Large intestine (tissue), 3 donors: Measurements from ENCODE around the gene RALGPS1. TPM values are rescaled to one million over a fixed set of nuclear protein-coding genes. Genes with fewer than 3 reads are reported as not detected.

ENCODE experiments used
- DNase-seq, 2 donors: peaks; one replicate each; pipeline versions ENCODE4 v3.0.0 to v3.0.0-alpha.2; 2013
- H3K27ac ChIP-seq: one replicate; pipeline ENCODE4 v1.5.1; 2013; ENCODE audit warnings: low read length
- H3K27me3 ChIP-seq: 2 replicates; pipeline ENCODE4 v1.6.1; 2013; ENCODE audit warnings: low read length; ENCODE audit not compliant: control insufficient read depth, insufficient read depth
- H3K36me3 ChIP-seq: 2 replicates; pipeline ENCODE4 v1.6.1; 2013; ENCODE audit warnings: low read length; ENCODE audit not compliant: control insufficient read depth, insufficient read depth
- H3K4me1 ChIP-seq: one replicate; pipeline ENCODE4 v1.6.1; 2013; ENCODE audit warnings: low read length; ENCODE audit not compliant: control insufficient read depth, insufficient read depth
- H3K4me3 ChIP-seq: one replicate; pipeline ENCODE4 v1.5.1; 2013; ENCODE audit warnings: low read length
- H3K9me3 ChIP-seq: one replicate; pipeline ENCODE4 v1.6.1; 2013; ENCODE audit warnings: mild to moderate bottlenecking, low read depth, low read length, moderate library complexity; ENCODE audit not compliant: control insufficient read depth
- WGBS: methylation state at CpG from one replicate; pipeline ENCODE4 v1.1.5; 2013; ENCODE audit warnings: low lambda C conversion rate; ENCODE audit not compliant: insufficient coverage; 5-methylcytosine and 5-hydroxymethylcytosine counted together
- polyA plus RNA-seq: library from polyadenylated mRNA; unstranded; fragments of 120-200 nt; gene quantifications from one replicate; pipeline ENCODE4 v1.2.1, GENCODE V29; 2013

The RALGPS1 gene
- polyA plus RNA-seq, 1 donor = 58.8 TPM

DNA sequence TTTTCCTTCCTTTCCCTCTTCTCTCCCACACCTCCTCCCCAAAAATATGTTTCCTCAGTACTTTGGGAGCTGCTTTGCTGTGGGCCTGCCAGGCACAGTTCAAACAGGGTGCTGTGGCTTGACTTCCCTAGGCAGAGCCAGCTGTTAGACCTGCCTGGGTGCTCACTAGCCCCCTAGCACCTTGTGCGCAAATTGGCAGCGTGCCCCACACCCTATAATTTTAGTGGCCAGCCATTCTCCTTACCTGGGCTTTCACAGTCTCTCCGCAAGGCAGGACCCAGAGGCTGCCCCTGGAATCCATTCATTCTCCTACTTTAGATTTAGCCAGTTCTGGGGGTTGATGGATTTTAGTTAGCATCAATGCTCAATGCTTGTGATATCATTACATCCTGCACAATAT, 135.6 kb downstream of the RALGPS1 start:
- no CpG with 5 or more reads among the region's 3 CpGs for WGBS

DNA sequence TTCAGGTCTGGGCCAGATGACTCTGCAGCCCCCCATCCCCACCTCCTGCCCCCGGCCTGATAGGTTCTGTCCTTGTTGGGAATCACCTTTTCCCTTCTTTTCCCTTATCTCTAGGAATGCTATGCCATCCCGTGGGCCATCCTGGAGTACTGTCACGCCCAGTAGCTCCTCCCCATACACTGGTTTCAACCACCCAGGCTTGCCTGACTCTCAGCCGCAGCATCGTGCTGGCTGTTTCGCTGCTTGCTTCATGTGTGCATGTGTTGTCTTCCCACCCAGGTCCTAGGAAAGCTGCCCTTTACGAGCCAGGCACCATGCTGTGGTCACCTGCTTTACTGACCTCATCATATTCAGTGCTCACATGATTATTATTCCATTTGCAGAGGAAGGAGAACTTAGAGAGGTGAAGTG, 136.0 kb downstream of the RALGPS1 start:
- Histone ChIP-seq H3K27ac (no peak overlapping the region), H3K36me3 (peaks cover 29% of the 10 kb centered on the region), H3K4me3 (no peak overlapping the region), H3K9me3 (no peaks in the 10 kb centered on the region), H3K4me1 (peaks cover 3% of the 10 kb centered on the region), H3K27me3 (no peaks in the 10 kb centered on the region)
- no CpG with 5 or more reads among the region's 7 CpGs for WGBS
- DNase-seq = no peak

More for the DNA sequence above, 135.6 kb downstream of the RALGPS1 start:
- Histone ChIP-seq H3K4me3 (no peak overlapping the region), H3K27ac (no peak overlapping the region), H3K36me3 (peaks cover 29% of the 10 kb centered on the region), H3K27me3 (no peaks in the 10 kb centered on the region), H3K4me1 (peaks cover 3% of the 10 kb centered on the region), H3K9me3 (no peaks in the 10 kb centered on the region)
- DNase-seq = no peak

DNA sequence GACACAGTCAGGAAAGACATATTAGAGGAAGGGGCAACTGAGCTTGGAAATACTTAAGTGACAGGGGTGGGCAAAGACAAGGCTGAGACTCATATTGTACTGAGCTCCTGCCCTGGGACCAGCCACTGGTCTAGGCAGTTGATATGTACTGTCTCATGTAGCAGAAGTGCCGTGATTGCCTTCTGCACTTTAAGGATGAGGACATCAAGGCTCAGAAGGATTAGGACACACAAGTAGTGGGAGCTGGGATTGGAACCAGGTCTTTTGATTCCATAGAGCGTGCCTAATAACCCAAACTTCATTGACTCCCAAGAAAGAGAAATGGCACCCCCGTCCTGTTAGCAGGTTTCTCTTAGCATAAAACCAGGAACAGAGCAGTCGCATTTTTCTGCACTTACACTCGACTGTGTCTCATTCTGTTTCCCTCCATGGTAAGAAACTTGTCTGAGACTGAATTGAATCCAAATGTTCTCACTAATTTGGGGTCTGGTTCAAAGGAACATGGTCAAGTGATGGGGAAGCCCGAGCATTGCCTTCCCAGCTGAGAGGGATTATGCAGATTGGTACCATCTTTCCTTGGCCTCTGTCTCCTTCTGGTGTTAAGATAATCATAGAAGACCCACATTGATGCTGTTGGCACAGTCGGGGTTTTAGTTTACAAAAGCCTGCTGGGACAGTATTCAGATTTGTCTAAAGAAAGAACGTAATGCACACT, 137.5 kb downstream of the RALGPS1 start:
- H3K4me3 ChIP-seq = no peak overlapping the region
- peaks cover 3% of the 10 kb centered on the region for H3K4me1 ChIP-seq
- H3K27me3 ChIP-seq = no peaks in the 10 kb centered on the region
- no peak for DNase-seq
- peaks cover 40% of the 10 kb centered on the region for H3K36me3 ChIP-seq
- WGBS = 100% methylated on average over 1 of the region's 8 CpGs
- H3K9me3 ChIP-seq = no peaks in the 10 kb centered on the region
- no peak overlapping the region for H3K27ac ChIP-seq

DNA sequence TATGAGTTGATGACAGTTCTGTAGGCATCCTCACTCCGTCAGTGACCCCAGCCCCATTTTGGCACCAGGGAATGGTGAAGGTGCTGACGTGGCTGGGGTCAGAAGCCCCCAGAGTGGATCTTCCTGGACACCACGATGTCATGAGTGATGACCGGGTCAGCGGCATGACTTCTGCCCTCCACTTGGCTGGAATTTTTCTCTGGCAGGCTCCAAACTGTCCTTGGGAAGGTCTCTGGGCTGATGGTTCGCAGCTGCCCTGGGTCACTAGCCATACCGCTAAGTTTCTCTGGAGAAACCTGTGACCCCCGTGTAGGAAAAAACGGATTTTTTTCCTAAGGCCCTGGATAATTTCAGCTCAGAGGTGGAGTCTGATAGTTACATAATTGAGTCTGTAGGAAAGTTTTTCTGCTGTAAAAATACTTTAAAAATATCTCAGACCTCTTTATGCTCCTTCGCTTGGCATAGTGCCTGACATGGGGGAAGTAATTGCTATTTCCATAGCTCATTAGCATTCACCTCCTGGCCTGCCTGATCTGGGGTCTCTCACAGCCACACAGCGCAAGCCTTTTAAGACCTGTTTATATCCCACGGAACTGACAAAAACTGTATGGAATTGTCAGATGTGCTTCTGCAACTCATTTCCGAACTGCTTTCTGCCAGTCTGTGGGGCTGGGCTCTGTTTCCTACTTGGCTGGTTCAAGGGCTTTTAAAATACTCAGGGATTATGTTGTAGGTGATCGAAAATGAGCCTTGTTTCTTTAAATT, 138.7 kb downstream of the RALGPS1 start:
- peaks cover 7% of the 10 kb centered on the region for H3K4me1 ChIP-seq
- no peaks in the 10 kb centered on the region for H3K27me3 ChIP-seq
- H3K36me3 ChIP-seq = peaks cover 46% of the 10 kb centered on the region
- WGBS = no CpG with 5 or more reads among the region's 14 CpGs
- no peaks in the 10 kb centered on the region for H3K9me3 ChIP-seq
- H3K27ac ChIP-seq = peak overlapping the region; percentile 48
- H3K4me3 ChIP-seq = no peak overlapping the region
- DNase-seq = peak in 1 of 2 donors; percentile 14

DNA sequence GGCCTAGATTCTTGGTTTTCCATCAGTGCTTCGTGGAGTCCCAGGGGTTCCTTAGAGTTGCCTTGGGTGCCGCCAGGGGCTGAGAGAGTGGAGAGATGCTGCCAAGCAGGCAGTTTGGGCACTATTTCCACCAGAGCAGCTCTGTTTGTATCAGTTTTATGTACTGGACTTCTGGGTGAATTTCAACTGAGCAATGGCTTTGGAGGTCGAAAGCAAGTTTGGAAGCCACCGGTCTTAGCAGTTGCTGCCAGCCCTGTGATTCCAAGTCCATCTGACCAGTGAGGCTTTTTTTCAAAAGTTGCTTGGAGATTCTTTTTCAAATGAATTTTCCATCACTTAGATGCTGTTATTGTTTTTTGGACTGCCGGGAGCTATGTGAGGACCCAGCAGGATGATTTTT, 139.4 kb downstream of the RALGPS1 start:
- peak overlapping the region; percentile 8 for H3K27ac ChIP-seq

DNA sequence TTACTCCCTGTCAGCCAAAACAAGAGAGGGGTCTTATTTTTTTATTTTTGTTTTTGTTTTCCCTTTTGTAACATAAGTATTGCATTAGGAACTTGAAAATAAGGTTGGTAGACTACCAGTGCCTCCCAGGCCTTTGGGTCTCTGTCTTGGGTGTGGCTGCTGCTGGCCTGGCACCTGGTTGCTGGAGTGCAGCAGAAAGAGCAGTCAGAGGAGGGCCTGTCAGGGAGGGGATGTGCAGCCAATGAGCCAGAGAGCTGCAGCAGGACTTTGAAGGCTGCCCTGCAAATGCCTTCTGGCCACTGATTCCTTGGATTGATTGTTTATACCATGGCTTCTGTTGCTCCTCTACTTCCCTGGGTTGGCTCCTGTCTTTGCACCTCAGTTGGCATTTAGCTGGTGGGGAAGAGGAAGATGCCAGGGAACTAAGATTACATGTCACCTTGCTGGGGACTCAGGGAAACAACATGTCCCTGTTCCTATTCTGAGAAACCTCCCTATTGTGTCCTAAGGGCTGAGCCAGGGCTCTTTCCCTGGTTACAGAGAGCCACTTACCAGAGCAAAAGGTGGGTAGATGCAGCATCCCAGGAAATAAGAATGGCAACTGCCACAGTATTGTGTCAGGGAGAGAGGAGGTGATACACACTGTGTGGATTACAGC, 141.3 kb downstream of the RALGPS1 start:
- Histone ChIP-seq H3K4me3 (no peak overlapping the region), H3K36me3 (peaks cover 48% of the 10 kb centered on the region), H3K27ac (no peak overlapping the region), H3K4me1 (peaks cover 16% of the 10 kb centered on the region), H3K9me3 (no peaks in the 10 kb centered on the region), H3K27me3 (no peaks in the 10 kb centered on the region)
- no peak for DNase-seq

More for the DNA sequence above, 139.4 kb downstream of the RALGPS1 start:
- Histone ChIP-seq H3K9me3 (no peaks in the 10 kb centered on the region), H3K4me3 (no peak overlapping the region), H3K4me1 (peaks cover 14% of the 10 kb centered on the region), H3K36me3 (peaks cover 47% of the 10 kb centered on the region), H3K27me3 (no peaks in the 10 kb centered on the region)
- no peak for DNase-seq
- no CpG with 5 or more reads among the region's 5 CpGs for WGBS

DNA sequence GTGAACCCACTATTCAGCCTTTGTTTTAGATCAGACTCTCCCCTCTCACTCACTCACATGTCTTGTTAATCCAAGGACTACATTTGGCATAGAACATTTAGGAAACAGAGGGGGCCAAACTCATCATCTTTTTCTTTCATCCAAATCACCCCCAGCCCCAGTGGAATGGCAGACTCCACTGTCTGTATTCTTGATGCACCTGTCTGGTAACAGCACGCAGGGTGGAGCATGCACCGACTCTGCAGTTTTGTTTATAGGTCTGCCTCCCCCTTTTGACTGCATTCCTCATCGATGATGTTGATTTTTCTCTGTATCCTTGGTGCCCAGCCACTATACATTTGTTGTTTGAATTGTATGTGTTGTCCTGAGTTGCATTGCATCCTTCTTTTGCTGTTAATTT, 141.9 kb downstream of the RALGPS1 start:
- H3K36me3 ChIP-seq = peaks cover 50% of the 10 kb centered on the region
- DNase-seq = no peak
- H3K4me1 ChIP-seq = peaks cover 16% of the 10 kb centered on the region
- H3K4me3 ChIP-seq = no peak overlapping the region
- H3K27me3 ChIP-seq = no peaks in the 10 kb centered on the region
- no peaks in the 10 kb centered on the region for H3K9me3 ChIP-seq
- H3K27ac ChIP-seq = no peak overlapping the region
- no CpG with 5 or more reads among the region's 3 CpGs for WGBS

DNA sequence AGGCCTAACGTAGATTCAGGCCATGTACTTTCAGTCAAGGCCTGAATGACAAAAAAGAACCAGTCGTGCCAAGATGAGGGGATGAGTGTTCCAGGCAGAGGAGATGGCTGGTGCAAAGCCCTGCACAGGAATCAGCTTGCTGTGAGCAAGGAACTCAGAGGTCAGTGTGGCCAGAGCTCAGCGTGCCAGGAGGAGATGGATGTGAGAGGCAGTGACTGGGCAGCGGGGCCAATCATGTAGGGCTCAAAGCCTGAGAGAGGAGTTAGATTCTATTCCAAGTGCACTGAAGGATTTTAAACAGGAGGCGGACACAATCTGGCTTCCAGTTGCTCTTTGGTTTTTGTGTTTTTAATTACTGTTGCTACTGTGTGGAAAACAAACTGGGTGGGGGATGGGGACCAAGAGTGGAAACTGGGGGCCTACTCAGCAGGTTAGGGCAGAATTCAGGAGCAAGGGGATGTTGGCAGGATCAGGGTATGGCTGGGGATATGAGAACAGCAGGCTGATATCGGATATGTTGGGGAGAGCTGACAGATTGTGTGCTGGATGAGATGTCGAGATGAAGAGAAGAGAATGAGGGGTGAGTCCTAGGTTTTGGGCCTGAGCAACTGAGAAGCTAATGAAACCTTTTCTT, 143.5 kb downstream of the RALGPS1 start:
- no peaks in the 10 kb centered on the region for H3K27me3 ChIP-seq
- peaks cover 49% of the 10 kb centered on the region for H3K36me3 ChIP-seq
- H3K9me3 ChIP-seq = no peaks in the 10 kb centered on the region
- no peak overlapping the region for H3K4me3 ChIP-seq
- WGBS = 100% methylated on average over 1 of the region's 7 CpGs
- no peak overlapping the region for H3K27ac ChIP-seq
- peaks cover 16% of the 10 kb centered on the region for H3K4me1 ChIP-seq
- DNase-seq = no peak

DNA sequence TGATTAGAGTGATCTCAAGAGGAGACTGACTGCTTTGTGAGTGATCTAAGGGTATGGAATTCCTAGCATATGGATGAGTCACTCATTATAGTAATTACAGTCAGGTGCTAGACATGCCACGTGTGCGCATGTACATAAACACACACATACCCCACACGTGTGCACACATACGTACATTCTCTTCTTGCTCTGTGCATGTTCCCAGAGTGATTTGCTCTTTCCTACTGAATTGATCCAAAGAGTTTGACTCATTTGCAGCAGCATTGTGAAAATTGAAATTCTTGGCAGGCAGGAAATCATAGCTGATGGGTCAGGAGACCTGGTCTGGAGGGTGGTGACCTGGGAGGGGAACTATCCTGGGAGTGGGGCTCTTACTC, 144.1 kb downstream of the RALGPS1 start:
- Histone ChIP-seq H3K4me3 (no peak overlapping the region), H3K27ac (no peak overlapping the region), H3K4me1 (peaks cover 16% of the 10 kb centered on the region), H3K9me3 (no peaks in the 10 kb centered on the region), H3K36me3 (peaks cover 44% of the 10 kb centered on the region), H3K27me3 (no peaks in the 10 kb centered on the region)
- 100% methylated on average over 2 of the region's 4 CpGs for whole genome bisulfite sequencing
- DNase-seq = no peak

DNA sequence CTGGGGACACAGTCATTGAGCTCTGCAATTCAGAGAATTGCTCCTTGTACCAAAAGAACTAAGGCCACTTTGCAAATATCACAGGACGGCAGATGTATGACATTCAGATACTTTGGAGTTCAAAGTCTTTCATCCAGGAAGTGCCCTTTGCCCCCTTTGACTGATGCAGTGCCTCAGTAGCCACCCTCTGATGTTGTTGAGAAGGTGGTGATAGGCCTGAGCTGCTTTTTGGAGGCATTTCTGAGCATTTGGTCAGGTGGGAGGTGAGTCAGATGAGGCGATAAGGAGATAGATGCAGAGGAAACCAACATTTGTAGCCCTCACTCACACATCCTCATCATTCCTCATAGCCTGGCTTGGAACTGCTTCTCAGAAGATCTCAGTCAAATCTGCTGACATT, 144.4 kb downstream of the RALGPS1 start:
- no peak overlapping the region for H3K4me3 ChIP-seq
- no CpG with 5 or more reads among the region's 2 CpGs for WGBS
- H3K27me3 ChIP-seq = no peaks in the 10 kb centered on the region
- peaks cover 40% of the 10 kb centered on the region for H3K36me3 ChIP-seq
- H3K4me1 ChIP-seq = peaks cover 12% of the 10 kb centered on the region
- DNase-seq = no peak
- H3K27ac ChIP-seq = no peak overlapping the region
- H3K9me3 ChIP-seq = no peaks in the 10 kb centered on the region
